GM12865 (cell line): ENCODE data around the gene ANKLE2.
"Not testable (repeated sequence)": the region's sequence is repeated elsewhere in the genome, so short reads cannot be mapped to it uniquely, and the experiment has no call there.

Source experiments
- DNase-seq: peaks from one replicate; pipeline ENCODE4 v3.0.0; 2010; ENCODE audit warnings: low read depth
- H3K4me3 ChIP-seq: 2 replicates; pipeline ENCODE4 v1.5.1; 2011; ENCODE audit warnings: mild to moderate bottlenecking, low read depth, low read length, control low read depth
- CTCF ChIP-seq: IDR thresholded peaks from 2 replicates; pipeline ENCODE4 v1.5.1; 2011; ENCODE audit warnings: low read length, control low read depth, low read depth, inconsistent platforms; ENCODE audit not compliant: insufficient read depth; ENCODE audit errors: missing control alignments

Gene ANKLE2

DNA sequence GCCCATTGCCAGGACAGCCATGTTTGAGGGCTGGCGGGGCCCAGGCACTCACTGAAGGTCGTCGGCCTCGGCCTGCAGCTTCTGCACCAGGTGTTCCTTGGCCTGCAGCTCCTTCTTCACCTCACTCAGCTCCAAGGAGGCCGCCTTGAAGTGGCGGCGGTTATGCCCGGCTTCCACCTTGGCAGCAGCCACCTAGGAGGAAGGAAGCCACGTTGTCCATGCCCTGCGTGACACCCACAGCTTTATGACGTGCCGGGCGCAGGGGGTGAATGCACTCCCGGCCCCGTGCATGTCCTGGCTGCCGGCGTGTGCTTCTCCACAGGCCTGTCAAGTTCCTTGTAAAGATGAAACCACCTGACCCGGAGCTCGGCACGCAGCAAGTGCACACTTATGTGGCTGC is 16.0 kb upstream of the ANKLE2 start:
- no peak for TF ChIP-seq CTCF
- DNase-seq = no peak
- no peak overlapping the region for H3K4me3 ChIP-seq

DNA sequence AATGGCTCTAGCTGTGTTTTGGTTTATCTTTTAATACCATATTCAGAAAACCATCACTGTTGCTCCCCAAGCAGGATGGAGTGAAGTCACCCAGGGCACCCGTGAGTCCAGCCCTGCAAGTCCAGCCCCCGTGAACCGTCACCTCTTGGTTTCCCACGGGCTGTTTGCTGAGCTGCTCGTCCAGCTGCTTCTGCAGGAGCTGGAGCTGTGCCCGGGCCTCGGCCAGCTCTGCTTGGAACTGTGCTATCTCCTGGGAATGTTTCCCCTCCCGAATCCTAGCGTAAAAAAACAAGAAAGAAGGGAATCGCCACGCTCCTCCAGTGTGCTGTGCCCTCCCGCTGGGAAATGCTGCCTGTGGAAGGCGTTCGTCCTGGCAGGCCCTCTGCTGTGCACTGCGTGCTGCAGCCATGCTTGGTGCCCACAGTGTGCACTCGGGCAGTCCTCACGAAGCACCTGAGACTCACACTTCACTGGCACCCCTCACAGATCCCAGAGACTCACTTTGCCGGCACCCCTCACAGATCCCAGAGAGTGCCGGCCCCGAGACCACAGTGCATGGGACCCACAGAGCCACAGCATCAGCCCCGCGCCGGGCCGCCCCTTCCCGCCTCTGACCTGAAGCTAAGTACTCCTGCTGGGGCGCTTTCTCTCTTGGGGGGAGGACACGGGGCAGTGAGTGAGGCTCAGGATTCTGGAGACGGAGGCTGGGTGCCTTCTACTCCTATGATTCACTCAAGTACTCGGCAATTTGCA is 15.4 kb upstream of the ANKLE2 start:
- no peak for DNase-seq
- H3K4me3 ChIP-seq = no peak overlapping the region
- TF ChIP-seq CTCF = no peak

GRCh38 chr12:132776230-132776625 is 14.6 kb upstream of the ANKLE2 start:
- not testable (repeated sequence) for DNase-seq, H3K4me3 ChIP-seq

GRCh38 chr12:132775502-132776229 is 14.0 kb upstream of the ANKLE2 start:
- no peak overlapping the region for H3K4me3 ChIP-seq
- no peak for DNase-seq
- TF ChIP-seq CTCF = no peak

DNA sequence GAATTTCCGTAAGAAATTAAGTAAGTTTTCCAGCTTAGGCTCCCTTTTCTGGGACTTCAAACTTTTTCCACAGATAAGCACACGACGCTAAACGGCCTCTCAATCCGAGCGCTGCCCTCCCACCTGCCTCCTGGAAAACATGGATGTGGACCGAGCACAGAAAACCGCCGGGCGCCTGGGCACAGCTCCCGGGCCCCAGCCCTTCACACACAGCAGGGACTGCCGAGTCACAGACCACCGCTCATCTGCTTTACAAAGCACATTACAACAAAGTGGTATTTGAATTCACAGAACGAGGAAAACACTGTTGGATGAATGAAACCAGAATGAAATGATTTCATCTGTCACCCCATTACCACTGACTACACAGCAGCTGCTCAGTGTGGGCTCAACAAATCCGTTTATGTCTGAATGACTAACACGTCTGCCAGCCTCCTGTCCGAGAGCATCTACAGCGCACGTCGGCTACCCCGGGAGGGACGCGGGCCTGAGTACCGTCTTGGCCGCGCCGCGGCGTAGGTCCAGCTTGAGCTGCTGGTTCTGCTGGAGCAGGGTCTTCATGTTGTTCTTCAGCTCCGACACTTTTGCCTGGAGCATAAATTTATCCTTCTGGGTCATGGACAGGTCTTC is 13.1 kb upstream of the ANKLE2 start:
- DNase-seq = no peak
- no peak for TF ChIP-seq CTCF
- no peak overlapping the region for H3K4me3 ChIP-seq

DNA sequence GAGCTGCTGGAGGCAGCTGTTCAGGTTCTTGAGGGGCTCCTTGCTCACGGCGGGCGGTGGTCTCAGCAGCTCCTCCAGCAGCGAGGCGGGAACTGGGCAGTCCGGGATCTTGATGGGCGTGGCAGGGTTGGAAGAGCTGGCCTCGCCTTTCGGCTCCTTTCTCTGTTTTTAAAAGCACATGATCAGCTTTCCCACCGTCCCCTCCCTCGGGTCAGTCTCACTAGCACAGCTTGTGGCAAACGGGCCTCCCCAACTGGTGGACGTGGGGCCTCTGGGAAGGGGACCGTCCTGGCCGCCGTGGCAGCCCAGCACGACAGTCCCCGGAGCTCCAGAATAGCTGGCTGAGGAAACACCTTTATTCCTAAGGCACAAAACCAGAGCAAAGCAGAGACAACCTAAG is 12.5 kb upstream of the ANKLE2 start:
- H3K4me3 ChIP-seq = no peak overlapping the region
- no peak for TF ChIP-seq CTCF
- no peak for DNase-seq

GRCh38 chr12:132773077-132773955 is 11.7 kb upstream of the ANKLE2 start:
- no peak for TF ChIP-seq CTCF
- no peak for DNase-seq
- no peak overlapping the region for H3K4me3 ChIP-seq
